ENCODE measurements around the gene ZNF483.

DNA sequence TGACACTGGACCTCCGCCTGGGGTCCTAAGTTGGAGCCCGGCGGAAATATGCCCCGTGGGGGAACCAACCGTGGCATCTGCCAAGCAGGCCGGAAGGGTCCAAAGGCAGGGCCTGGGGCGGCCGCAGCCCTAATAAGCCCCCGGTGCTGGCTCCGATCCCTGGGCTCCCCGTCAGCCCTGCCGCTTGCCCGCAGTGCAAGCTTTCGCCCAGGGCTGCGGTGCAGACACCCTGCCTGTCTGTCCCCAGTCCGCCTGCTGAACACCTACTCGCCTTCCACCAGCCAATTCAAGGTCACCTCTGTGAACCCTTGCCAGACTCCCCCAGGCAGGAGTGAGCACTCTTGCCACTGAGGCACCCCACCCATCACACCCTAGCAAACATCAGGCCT is 75.0 kb downstream of the ZNF483 start:
- TF ChIP-seq CTCF (IDR thresholded peaks at IDR 0.05; ENCODE audit: low read depth, low read length, missing input control) (no peak), ZBTB33 (IDR thresholded peaks at IDR 0.05) (no peak), RAD21 (IDR thresholded peaks at IDR 0.05) (no peak)
